B cell (primary cell): ENCODE measurements around the gene SLC4A5. TPM values are rescaled to one million over a fixed set of nuclear protein-coding genes. Genes with fewer than 3 reads are reported as not detected.

Experiments used
- ATAC-seq: fragments of 200-7000 bp; cut with Tn5 transposase; one replicate; pipeline ENCODE4 v1.10.0; 2021; ENCODE audit warnings: low read depth, mild to moderate bottlenecking, moderate number of reproducible peaks, moderate library complexity
- CTCF ChIA-PET: fragments of 350-600 bp; sonication (Branson Sonifier 250); formaldehyde crosslinking; loops from one replicate; lab custom pipeline; 2021; ENCODE audit warnings: antibody characterized with exemption, inconsistent platforms; lab: Charles Lee
- POLR2A ChIA-PET: fragments of 350-600 bp; sonication (Branson Sonifier 250); formaldehyde crosslinking; loops from one replicate; lab custom pipeline; 2021; ENCODE audit warnings: antibody characterized with exemption; lab: Charles Lee
- DNase-seq: peaks from one replicate; pipeline ENCODE4 v3.0.0; 2013
- H2AFZ ChIP-seq: 2 replicates; pipeline ENCODE4 v1.6.1; 2012; ENCODE audit warnings: mild to moderate bottlenecking, low read depth, low read length; ENCODE audit not compliant: insufficient read depth, poor library complexity, severe bottlenecking
- H3K27ac ChIP-seq, 2 donors: 1 replicate in 1 of 2; 2 replicates in 1 of 2; pipeline ENCODE4 v1.5.1; 2012 to 2013; ENCODE audit warnings: low read length in 2 of 2, mild to moderate bottlenecking in 2 of 2, moderate library complexity in 1 of 2
- H3K27me3 ChIP-seq, 4 experiments: fragments of 200-600 bp in 1 of 4; sonication (generic) in 1 of 4; replicated peaks in 1 of 4; 1 replicate in 2 of 4; 2 replicates in 2 of 4; pipeline versions ENCODE4 v1.6.1 to v1.7.0; 2013 to 2016; ENCODE audit warnings: low read length in 3 of 4, mild to moderate bottlenecking in 2 of 4, mixed read lengths in 1 of 4, moderate library complexity in 1 of 4; ENCODE audit not compliant: insufficient read depth in 4 of 4, control insufficient read depth in 3 of 4; ENCODE audit errors: control extremely low read depth in 1 of 4
- H3K36me3 ChIP-seq, 2 experiments: replicated peaks in 1 of 2; 1 replicate in 1 of 2; 2 replicates in 1 of 2; pipeline versions ENCODE4 v1.6.1 to v1.7.1; 2013; ENCODE audit warnings: low read length in 1 of 2; ENCODE audit not compliant: insufficient read depth in 2 of 2, control insufficient read depth in 1 of 2; ENCODE audit errors: control extremely low read depth in 1 of 2, extremely low read depth in 1 of 2
- H3K4me1 ChIP-seq, 2 donors: fragments of 200-600 bp in 1 of 2; sonication (generic) in 1 of 2; 1 replicate in 1 of 2; 2 replicates in 1 of 2; pipeline versions ENCODE4 v1.5.1 to v1.6.1; 2013 to 2017; ENCODE audit warnings: low read length in 2 of 2; ENCODE audit not compliant: control insufficient read depth in 2 of 2, insufficient read depth in 2 of 2
- H3K4me2 ChIP-seq: replicated peaks from 2 replicates; pipeline ENCODE3; 2012; ENCODE audit warnings: mild to moderate bottlenecking, low read depth, low read length; ENCODE audit not compliant: poor library complexity, severe bottlenecking
- H3K4me3 ChIP-seq, 5 experiments: fragments of 200-600 bp in 1 of 5; sonication (generic) in 1 of 5; 1 replicate in 3 of 5; 2 replicates in 2 of 5; pipeline versions ENCODE4 v1.5.1 to v1.7.0; 2011 to 2016; ENCODE audit warnings: low read length in 4 of 5, mild to moderate bottlenecking in 4 of 5, low read depth in 2 of 5, control low read depth in 1 of 5, moderate library complexity in 1 of 5; ENCODE audit not compliant: insufficient read depth in 1 of 5; ENCODE audit errors: control extremely low read depth in 1 of 5, extremely low read depth in 1 of 5
- H3K79me2 ChIP-seq: fragments of 200-600 bp; sonication (generic); one replicate; pipeline ENCODE4 v1.6.0; 2016; ENCODE audit warnings: low read length; ENCODE audit not compliant: control insufficient read depth, insufficient read depth
- H3K9ac ChIP-seq: fragments of 200-600 bp; sonication (generic); 2 replicates; pipeline ENCODE4 v1.6.1; 2017; ENCODE audit warnings: mild to moderate bottlenecking, low read length, moderate library complexity
- H3K9me3 ChIP-seq, 3 donors: one replicate each; pipeline versions ENCODE4 v1.6.1 to v1.7.1; 2013; ENCODE audit warnings: low read length in 2 of 3; ENCODE audit not compliant: control insufficient read depth in 2 of 3, insufficient read depth in 1 of 3; ENCODE audit errors: control extremely low read depth in 1 of 3
- H4K20me1 ChIP-seq: 2 replicates; pipeline ENCODE4 v1.6.0; 2012; ENCODE audit warnings: mild to moderate bottlenecking, low read length; ENCODE audit not compliant: insufficient read depth, control insufficient read depth, poor library complexity, severe bottlenecking
- H3K27ac Mint-ChIP-seq: one replicate; pipeline ENCODE4 v1.8.0; 2021; ENCODE audit warnings: mixed read lengths
- H3K27me3 Mint-ChIP-seq: one replicate; pipeline ENCODE4 v1.8.0; 2021; ENCODE audit warnings: mixed read lengths
- H3K4me1 Mint-ChIP-seq: one replicate; pipeline ENCODE4 v1.8.0; 2021; ENCODE audit warnings: mixed read lengths
- H3K4me3 Mint-ChIP-seq: one replicate; pipeline ENCODE4 v1.8.0; 2021; ENCODE audit warnings: mixed read lengths
- H3K9me3 Mint-ChIP-seq: one replicate; pipeline ENCODE4 v1.8.0; 2022; ENCODE audit warnings: mixed read lengths; ENCODE audit not compliant: insufficient read depth
- EZH2 ChIP-seq: IDR thresholded peaks from 2 replicates; pipeline ENCODE4 v1.6.1; 2012; ENCODE audit warnings: borderline replicate concordance, low read depth, mild to moderate bottlenecking, moderate library complexity, low read length; ENCODE audit not compliant: insufficient read depth, poor library complexity, severe bottlenecking
- WGBS: methylation state at CpG from one replicate; pipeline ENCODE4 v1.1.5; 2013; ENCODE audit warnings: missing lambda C conversion rate; ENCODE audit not compliant: insufficient coverage; 5-methylcytosine and 5-hydroxymethylcytosine counted together
- intact Hi-C: fragments of 100-400 bp; cut with micrococcal nuclease; formaldehyde crosslinking; loops from one replicate; pipeline ENCODE4 v1.10.0; 2022
- polyA plus RNA-seq: library from polyadenylated mRNA; depleted of rRNA; stranded (reverse); fragments of >200 nt; gene quantifications from 2 replicates; pipeline ENCODE4 v1.2.3, GENCODE V29; 2012
- total RNA-seq, 2 donors: library from RNA; stranded (reverse); fragments of 120-200 nt in 1 of 2; gene quantifications; 1 replicate in 1 of 2; 2 replicates in 1 of 2; pipeline versions ENCODE4 v1.2.3 to v1.2.4, GENCODE V29; 2013 to 2022
- TF ChIP-seq, protein P1 (sequence below): fragments of 200-600 bp; IDR thresholded peaks from one replicate; pipeline ENCODE4 v1.8.0; 2022; ENCODE audit warnings: antibody characterized with exemption, mild to moderate bottlenecking

SLC4A5 gene
- total and polyA plus RNA-seq, 2 donors (not counting 1 experiment from before 2014, with no cell fraction given) = 3.3 to 9.7 TPM

DNA sequence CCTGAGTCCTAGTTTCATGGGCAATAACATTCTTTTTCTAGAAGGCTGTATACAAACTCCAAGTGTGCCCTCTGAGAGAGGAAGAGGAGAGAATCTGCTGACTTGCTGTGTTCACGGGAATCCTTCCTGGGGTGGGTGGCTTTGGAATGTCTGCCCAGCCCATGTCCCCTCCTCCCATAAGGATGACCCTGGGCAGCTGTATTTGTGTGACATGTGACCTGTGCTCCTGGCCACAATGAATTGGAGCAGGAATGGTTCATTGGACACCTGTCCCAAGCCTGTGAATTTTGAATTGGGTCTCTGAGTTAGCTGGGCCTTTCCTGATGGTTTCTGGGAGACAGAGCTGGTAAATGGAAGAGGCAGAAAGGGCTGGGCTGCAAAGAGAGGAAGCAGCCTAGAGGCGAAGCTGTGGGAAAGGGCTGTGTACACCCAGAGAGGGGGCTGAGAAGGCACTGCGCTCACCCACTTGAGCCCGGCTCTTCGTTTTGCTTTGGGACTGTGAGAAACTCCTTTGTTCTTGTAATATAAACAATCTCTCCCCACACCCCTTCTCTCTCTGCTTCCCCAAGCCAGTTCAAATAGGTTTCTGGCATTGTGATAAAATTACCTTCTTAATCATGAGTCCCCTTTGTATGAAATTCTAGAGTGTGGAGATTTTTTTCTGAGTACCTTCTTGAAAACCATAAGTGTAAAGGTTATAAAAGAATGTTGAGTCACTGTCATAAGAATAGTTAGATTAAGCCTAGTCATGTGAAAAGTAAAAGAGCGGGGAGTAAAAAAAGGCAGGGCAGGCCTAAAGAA is 49.8 kb downstream of the SLC4A5 start:
- DNase-seq (no peak), ATAC-seq (no peak)
- Mint-ChIP-seq H3K4me1 (peaks cover 27% of the 10 kb centered on the region), H3K27me3 (no peaks in the 10 kb centered on the region), H3K4me3 (no peak overlapping the region), H3K27ac (no peak overlapping the region), H3K9me3 (peaks cover 4% of the 10 kb centered on the region)
- H3K79me2 ChIP-seq = no peaks in the 10 kb centered on the region
- WGBS = 96% methylated on average over 6 of the region's 6 CpGs
- H3K4me2 ChIP-seq = no peak overlapping the region
- H4K20me1 ChIP-seq = no peaks in the 10 kb centered on the region
- no peaks in the 10 kb centered on the region for H3K36me3 ChIP-seq
- intact Hi-C loops = no loop called here
- H2AFZ ChIP-seq = no peak overlapping the region
- H3K4me3 ChIP-seq = no peak overlapping the region
- ChIA-PET CTCF (interaction anchor here (1.2 kb wide), 1 partner anchor 42 kb away, joined by 3 read pairs; no protein-coding TSS in a partner anchor), POLR2A (no interaction called here)
- H3K9ac ChIP-seq = no peak overlapping the region
- peaks cover 28% of the 10 kb centered on the region in 2 donors for H3K4me1 ChIP-seq
- no peaks in the 10 kb centered on the region for H3K9me3 ChIP-seq
- TF ChIP-seq, protein P1, sequence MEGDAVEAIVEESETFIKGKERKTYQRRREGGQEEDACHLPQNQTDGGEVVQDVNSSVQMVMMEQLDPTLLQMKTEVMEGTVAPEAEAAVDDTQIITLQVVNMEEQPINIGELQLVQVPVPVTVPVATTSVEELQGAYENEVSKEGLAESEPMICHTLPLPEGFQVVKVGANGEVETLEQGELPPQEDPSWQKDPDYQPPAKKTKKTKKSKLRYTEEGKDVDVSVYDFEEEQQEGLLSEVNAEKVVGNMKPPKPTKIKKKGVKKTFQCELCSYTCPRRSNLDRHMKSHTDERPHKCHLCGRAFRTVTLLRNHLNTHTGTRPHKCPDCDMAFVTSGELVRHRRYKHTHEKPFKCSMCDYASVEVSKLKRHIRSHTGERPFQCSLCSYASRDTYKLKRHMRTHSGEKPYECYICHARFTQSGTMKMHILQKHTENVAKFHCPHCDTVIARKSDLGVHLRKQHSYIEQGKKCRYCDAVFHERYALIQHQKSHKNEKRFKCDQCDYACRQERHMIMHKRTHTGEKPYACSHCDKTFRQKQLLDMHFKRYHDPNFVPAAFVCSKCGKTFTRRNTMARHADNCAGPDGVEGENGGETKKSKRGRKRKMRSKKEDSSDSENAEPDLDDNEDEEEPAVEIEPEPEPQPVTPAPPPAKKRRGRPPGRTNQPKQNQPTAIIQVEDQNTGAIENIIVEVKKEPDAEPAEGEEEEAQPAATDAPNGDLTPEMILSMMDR = no peak
- TF ChIP-seq EZH2 = no peak
- H3K27ac ChIP-seq = no peak overlapping the region
- H3K27me3 ChIP-seq = no peaks in the 10 kb centered on the region

DNA sequence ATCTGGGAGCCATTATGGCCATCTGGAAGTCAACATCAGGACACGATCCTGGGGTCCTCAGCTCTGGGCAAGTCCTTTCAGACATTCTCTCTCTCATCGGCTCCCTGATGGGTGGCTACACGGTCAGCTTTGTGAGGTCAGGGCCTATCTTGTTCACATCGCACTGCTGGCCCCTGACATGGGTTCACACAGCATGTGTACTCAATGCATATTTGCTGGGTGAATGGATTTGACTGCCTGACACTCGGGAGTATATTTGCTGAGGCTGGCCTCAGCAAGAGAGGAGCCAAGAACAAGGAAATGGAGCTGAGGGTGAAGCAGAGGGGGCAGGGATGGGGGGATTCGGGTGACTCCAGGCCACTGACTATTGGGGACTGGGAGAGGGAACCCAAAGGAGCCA is 50.5 kb downstream of the SLC4A5 start:
- Histone ChIP-seq H3K27ac (no peak overlapping the region), H3K27me3 (no peaks in the 10 kb centered on the region), H3K4me1 (peaks cover 27 to 28% of the 10 kb centered on the region in 2 donors), H2AFZ (no peak overlapping the region), H3K4me2 (no peak overlapping the region), H4K20me1 (no peaks in the 10 kb centered on the region), H3K36me3 (no peaks in the 10 kb centered on the region), H3K9me3 (no peaks in the 10 kb centered on the region), H3K79me2 (no peaks in the 10 kb centered on the region), H3K9ac (no peak overlapping the region), H3K4me3 (no peak overlapping the region)
- CTCF ChIA-PET = interaction anchor here (1.1 kb wide), 1 partner anchor 10 kb away, joined by 4 read pairs; no protein-coding TSS in a partner anchor
- POLR2A ChIA-PET = no interaction called here
- intact Hi-C loops = no loop called here
- ATAC-seq = no peak
- no peak for TF ChIP-seq EZH2
- TF ChIP-seq, protein P1 = no peak
- no peaks in the 10 kb centered on the region for H3K27me3 Mint-ChIP-seq
- 95% methylated on average over 6 of the region's 6 CpGs for WGBS
- H3K4me3 Mint-ChIP-seq = no peak overlapping the region
- DNase-seq = no peak
- no peak overlapping the region for H3K27ac Mint-ChIP-seq
- H3K4me1 Mint-ChIP-seq = peaks cover 27% of the 10 kb centered on the region
- no peaks in the 10 kb centered on the region for H3K9me3 Mint-ChIP-seq
